H1 (cell line): ENCODE results near the gene SPRN. TPM values are rescaled to one million over a fixed set of nuclear protein-coding genes. Genes with fewer than 3 reads are reported as not detected.

Experiments used
- BCL11A ChIP-seq, 2 experiments: IDR thresholded peaks; one replicate each; pipeline ENCODE4 v1.6.1; 2011; ENCODE audit warnings: low read depth in 2 of 2, low read length in 2 of 2, mild to moderate bottlenecking in 2 of 2
- CBX5 ChIP-seq: fragments of 300-800, 300-1000 bp; sonication (generic); IDR thresholded peaks from 2 replicates; pipeline ENCODE4 v1.7.1; 2016; ENCODE audit warnings: antibody characterized with exemption, low read length, low read depth
- JUN ChIP-seq: IDR thresholded peaks from 2 replicates; pipeline ENCODE4 v1.6.1; 2011; ENCODE audit warnings: low read depth, mild to moderate bottlenecking, improper control_type of control experiment, low read length
- KDM1A ChIP-seq: fragments of 200-600, 300-600 bp; sonication (generic); IDR thresholded peaks from 2 replicates; pipeline ENCODE4 v1.7.1; 2016; ENCODE audit warnings: mild to moderate bottlenecking, low read length, borderline replicate concordance
- RXRA ChIP-seq: IDR thresholded peaks from 2 replicates; pipeline ENCODE4 v1.6.1; 2011; ENCODE audit warnings: low read depth, mild to moderate bottlenecking, low read length, moderate library complexity; ENCODE audit not compliant: insufficient read depth
- SP1 ChIP-seq: IDR thresholded peaks from 2 replicates; pipeline ENCODE4 v1.6.1; 2011; ENCODE audit warnings: low read depth, low read length
- SP4 ChIP-seq: IDR thresholded peaks from 2 replicates; pipeline ENCODE4 v1.6.1; 2012; ENCODE audit warnings: low read length, inconsistent platforms
- SUZ12 ChIP-seq: fragments of 200-600 bp; sonication (generic); IDR thresholded peaks from 2 replicates; pipeline ENCODE4 v1.6.1; 2012; ENCODE audit warnings: mild to moderate bottlenecking, inconsistent platforms, low read length, moderate library complexity, mixed read lengths
- TBP ChIP-seq: IDR thresholded peaks from 2 replicates; pipeline ENCODE4 v1.6.1; 2011; ENCODE audit warnings: low read depth, low read length, improper control_type of control experiment
- ZNF274 ChIP-seq: IDR thresholded peaks from 2 replicates; pipeline ENCODE4 v1.7.0; 2012; ENCODE audit warnings: low read length, borderline replicate concordance; ENCODE audit errors: extremely low read depth
- polyA plus RNA-seq, 7 experiments: library from polyadenylated mRNA; depleted of rRNA in 3 of 7; stranded (reverse) in 5 of 7; unstranded in 2 of 7; fragments of >200 nt in 5 of 7; fragments of 200-250 nt in 2 of 7; gene quantifications; 1 replicate in 5 of 7; 2 replicates in 1 of 7; 4 replicates in 1 of 7; pipeline versions ENCODE4 v1.2.1 to v1.2.3, GENCODE V29; 2011 to 2013; ENCODE audit warnings: missing spikeins in 2 of 7, mixed read lengths in 2 of 7
- total RNA-seq: library from RNA; stranded (reverse); fragmentation: NEBNext Ultra II Directional; extraction: Animal tissue kit (Norgen Biotek cat#: 25700); gene quantifications from 2 replicates; pipeline ENCODE4 v1.2.1, GENCODE V29; 2021

The SPRN gene
- total and polyA plus RNA-seq, 2 of the 8 experiments (the other 6 are each of a cell fraction or from before 2014, with no cell fraction given): 0.23 to 0.24 TPM

DNA sequence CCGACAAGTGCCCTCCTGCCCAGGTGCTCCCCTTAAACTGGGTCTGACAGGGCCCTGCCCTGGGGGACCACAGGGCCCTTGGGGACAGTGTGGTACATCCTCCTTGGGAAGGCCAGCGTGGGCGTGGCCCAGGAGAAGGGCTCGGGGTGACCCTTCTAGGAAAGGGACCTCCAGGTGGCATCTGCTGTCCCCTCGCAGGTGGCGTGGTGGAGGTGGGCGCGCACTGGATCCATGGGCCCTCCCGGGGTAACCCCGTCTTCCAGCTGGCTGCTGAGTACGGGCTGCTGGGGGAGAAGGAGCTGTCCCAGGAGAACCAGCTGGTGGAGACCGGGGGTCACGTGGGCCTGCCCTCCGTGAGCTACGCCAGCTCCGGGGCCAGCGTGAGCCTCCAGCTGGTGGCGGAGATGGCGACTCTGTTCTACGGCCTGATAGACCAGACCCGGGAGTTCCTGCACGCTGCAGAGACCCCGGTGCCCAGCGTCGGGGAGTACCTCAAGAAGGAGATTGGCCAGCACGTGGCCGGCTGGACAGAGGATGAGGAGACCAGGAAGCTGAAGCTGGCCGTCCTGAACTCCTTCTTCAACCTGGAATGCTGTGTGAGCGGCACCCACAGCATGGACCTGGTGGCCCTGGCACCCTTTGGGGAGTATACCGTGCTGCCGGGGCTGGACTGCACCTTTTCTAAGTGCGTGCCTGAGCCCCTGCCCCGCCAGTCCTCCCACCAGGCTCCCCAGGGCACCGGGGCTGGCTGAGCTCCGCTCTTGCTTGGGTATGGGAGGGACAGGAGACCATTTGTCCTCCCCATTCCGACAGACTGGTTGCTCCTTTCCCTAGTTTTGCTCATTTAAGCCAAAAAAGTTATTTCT, 44.4 kb downstream of the SPRN start (continued):
- TF ChIP-seq SP4 (no peak), TBP (no peak), JUN (no peak), RXRA (no peak), BCL11A (IDR thresholded peaks at IDR 0.05; ENCODE audit: low read depth in 2 of 2, low read length in 2 of 2) (no peak), ZNF274 (no peak), KDM1A (no peak), CBX5 (no peak), SP1 (no peak), SUZ12 (no peak)
